HCT116 (cell line): ENCODE measurements around the gene SEL1L3. TPM values are rescaled to one million over a fixed set of nuclear protein-coding genes. Genes with fewer than 3 reads are reported as not detected.

Experiments used
- ATAC-seq: fragments of 200-7000 bp; cut with Tn5 transposase; 2 replicates; pipeline ENCODE4 v1.9.1; 2020; ENCODE audit warnings: mild to moderate bottlenecking, moderate library complexity
- BruUV-seq: library from RNA; stranded (reverse); fragments of 400-500 nt; replicated peaks from 2 replicates; lab custom pipeline; 2021; lab: Mats Ljungman, UMichigan
- CTCF ChIA-PET: fragments of 300-600 bp; sonication (Branson Sonifier 250); formaldehyde crosslinking; loops from one replicate; lab custom pipeline; 2021; ENCODE audit warnings: antibody characterized with exemption; lab: Charles Lee
- POLR2A ChIA-PET: fragments of 300-600, 350-600 bp; sonication (Branson Sonifier 250); formaldehyde crosslinking; loops from one replicate; lab custom pipeline; 2021; ENCODE audit warnings: antibody characterized with exemption; lab: Charles Lee
- RAD21 ChIA-PET, 2 experiments: fragments of 300-600 bp; sonication (Branson Sonifier 250); formaldehyde crosslinking; loops; one replicate each; lab custom pipeline; 2023; ENCODE audit warnings: low total read pairs in 2 of 2; ENCODE audit not compliant: uncharacterized antibody in 2 of 2, unreplicated experiment in 2 of 2, low non-redundant PET in 1 of 2; lab: Charles Lee
- DNase-seq: peaks from one replicate; pipeline ENCODE4 v3.0.0-alpha.2; 2010; ENCODE audit warnings: low read depth, low spot score
- H2AFZ ChIP-seq: fragments of 200-600 bp; shearing (Covaris generic), sonication (generic); 2 replicates; pipeline ENCODE4 v1.6.1; 2017; ENCODE audit warnings: low read depth, mixed run types, mixed read lengths, antibody characterized with exemption, low read length; ENCODE audit not compliant: poor library complexity, severe bottlenecking
- H3K27ac ChIP-seq: 2 replicates; pipeline ENCODE4 v1.5.1; 2012; ENCODE audit warnings: low read depth, low read length
- H3K27me3 ChIP-seq: fragments of 200-600 bp; sonication (generic); 2 replicates; pipeline ENCODE4 v1.6.1; 2016; ENCODE audit warnings: mixed run types, low read length, mixed read lengths; ENCODE audit not compliant: insufficient read depth
- H3K36me3 ChIP-seq, 2 experiments: fragments of 200-500 bp in 1 of 2; fragments of 200-600 bp in 1 of 2; sonication (Bioruptor generic) in 1 of 2; sonication (generic) in 1 of 2; 2 replicates each; pipeline versions ENCODE4 v1.5.1 to v1.6.1; 2014 to 2016; ENCODE audit warnings: low read length in 2 of 2, inconsistent platforms in 1 of 2, mixed read lengths in 1 of 2, mixed run types in 1 of 2; ENCODE audit not compliant: insufficient read depth in 2 of 2, control insufficient read depth in 1 of 2
- H3K4me1 ChIP-seq, 2 experiments: fragments of 200-600 bp in 1 of 2; sonication (generic) in 1 of 2; 2 replicates each; pipeline versions ENCODE4 v1.5.1 to v1.6.1; 2012 to 2017; ENCODE audit warnings: low read length in 2 of 2, inconsistent platforms in 1 of 2, mild to moderate bottlenecking in 1 of 2, mixed read lengths in 1 of 2, mixed run types in 1 of 2, moderate library complexity in 1 of 2; ENCODE audit not compliant: insufficient read depth in 2 of 2, control insufficient read depth in 1 of 2
- H3K4me2 ChIP-seq: fragments of 200-600 bp; sonication (generic); 2 replicates; pipeline ENCODE4 v1.6.1; 2017; ENCODE audit warnings: mixed run types, low read length, mixed read lengths
- H3K4me3 ChIP-seq, 2 experiments: fragments of 200-600 bp in 1 of 2; sonication (generic) in 1 of 2; replicated peaks in 1 of 2; 2 replicates each; pipeline ENCODE4 v1.5.1; 2011 to 2016; ENCODE audit warnings: low read length in 2 of 2, control low read depth in 1 of 2, low read depth in 1 of 2, mild to moderate bottlenecking in 1 of 2, mixed read lengths in 1 of 2, mixed run types in 1 of 2
- H3K79me2 ChIP-seq: fragments of 200-600 bp; sonication (generic); 2 replicates; pipeline ENCODE4 v1.6.1; 2017; ENCODE audit warnings: mild to moderate bottlenecking, mixed run types, low read length, moderate library complexity, mixed read lengths; ENCODE audit not compliant: insufficient read depth
- H3K9ac ChIP-seq: fragments of 200-600 bp; sonication (generic); 2 replicates; pipeline ENCODE4 v1.6.1; 2016; ENCODE audit warnings: low read length, mixed read lengths
- H3K9me2 ChIP-seq: fragments of 200-600 bp; sonication (generic), shearing (Covaris generic); 2 replicates; pipeline ENCODE4 v1.6.1; 2017; ENCODE audit warnings: mixed run types, mild to moderate bottlenecking, moderate library complexity; ENCODE audit not compliant: insufficient read depth
- H3K9me3 ChIP-seq, 2 experiments: fragments of 200-500 bp in 1 of 2; fragments of 200-600 bp in 1 of 2; sonication (Bioruptor generic) in 1 of 2; sonication (generic) in 1 of 2; 2 replicates each; pipeline ENCODE4 v1.6.1; 2014 to 2017; ENCODE audit warnings: low read length in 2 of 2, mixed read lengths in 2 of 2, inconsistent platforms in 1 of 2, low read depth in 1 of 2, mild to moderate bottlenecking in 1 of 2, mixed run types in 1 of 2, moderate library complexity in 1 of 2; ENCODE audit not compliant: control insufficient read depth in 1 of 2, insufficient read depth in 1 of 2
- H4K20me1 ChIP-seq: fragments of 200-600 bp; sonication (generic), shearing (Covaris generic); 2 replicates; pipeline ENCODE4 v1.6.1; 2017; ENCODE audit warnings: mixed run types, mild to moderate bottlenecking, moderate library complexity; ENCODE audit not compliant: insufficient read depth
- CBX3 ChIP-seq: IDR thresholded peaks from 2 replicates; pipeline ENCODE4 v1.6.1; 2012; ENCODE audit warnings: low read depth
- CEBPB ChIP-seq: IDR thresholded peaks from 2 replicates; pipeline ENCODE4 v1.6.1; 2012; ENCODE audit warnings: low read depth
- CTCF ChIP-seq, 3 experiments: fragments of 200-600 bp in 1 of 3; sonication (generic) in 1 of 3; IDR thresholded peaks in 2 of 3; conservative IDR thresholded peaks in 1 of 3; 2 replicates each; pipeline ENCODE4 v1.5.1; 2012 to 2017; ENCODE audit warnings: low read depth in 2 of 3, low read length in 2 of 3, antibody characterized with exemption in 1 of 3, borderline replicate concordance in 1 of 3, control low read depth in 1 of 3, mild to moderate bottlenecking in 1 of 3, mixed read lengths in 1 of 3, mixed run types in 1 of 3, moderate library complexity in 1 of 3; ENCODE audit not compliant: insufficient read depth in 1 of 3
- EGR1 ChIP-seq: IDR thresholded peaks from 2 replicates; pipeline ENCODE4 v1.6.1; 2012; ENCODE audit warnings: low read depth
- ELF1 ChIP-seq: IDR thresholded peaks from 2 replicates; pipeline ENCODE4 v1.6.1; 2012; ENCODE audit warnings: low read depth, borderline replicate concordance
- EZH2 ChIP-seq: fragments of 200-600 bp; sonication (generic); IDR thresholded peaks from 2 replicates; pipeline ENCODE4 v1.6.1; 2017; ENCODE audit warnings: antibody characterized with exemption, mixed run types
- EZH2phosphoT487 ChIP-seq: fragments of 200-600 bp; IDR thresholded peaks from 2 replicates; pipeline ENCODE4 v1.6.1; 2018; ENCODE audit warnings: antibody characterized with exemption, borderline replicate concordance
- JUND ChIP-seq: IDR thresholded peaks from 2 replicates; pipeline ENCODE4 v1.6.1; 2012
- MAX ChIP-seq: IDR thresholded peaks from 2 replicates; pipeline ENCODE4 v1.6.1; 2012
- POLR2AphosphoS5 ChIP-seq: IDR thresholded peaks from 2 replicates; pipeline ENCODE4 v1.6.1; 2011; ENCODE audit warnings: mild to moderate bottlenecking, low read depth, low read length, moderate library complexity
- RAD21 ChIP-seq: IDR thresholded peaks from 2 replicates; pipeline ENCODE4 v1.6.1; 2012; ENCODE audit warnings: low read depth, mild to moderate bottlenecking
- SIN3A ChIP-seq: IDR thresholded peaks from 2 replicates; pipeline ENCODE4 v1.6.1; 2012; ENCODE audit warnings: low read depth
- SP1 ChIP-seq: IDR thresholded peaks from 2 replicates; pipeline ENCODE4 v1.6.1; 2012; ENCODE audit warnings: low read depth
- SRF ChIP-seq: IDR thresholded peaks from 2 replicates; pipeline ENCODE4 v1.6.1; 2012; ENCODE audit warnings: low read depth
- YY1 ChIP-seq: IDR thresholded peaks from 2 replicates; pipeline ENCODE4 v1.6.1; 2011; ENCODE audit warnings: low read length, low read depth, moderate library complexity, mild to moderate bottlenecking; ENCODE audit not compliant: insufficient replicate concordance; ENCODE audit errors: extremely low read depth
- ZFX ChIP-seq: fragments of 450-650 bp; IDR thresholded peaks from 2 replicates; pipeline ENCODE4 v1.6.1; 2017
- ZNF274 ChIP-seq: fragments of 200-500 bp; sonication (Bioruptor generic); IDR thresholded peaks from 2 replicates; pipeline ENCODE4 v1.6.1; 2014; ENCODE audit warnings: mild to moderate bottlenecking, low read depth, low read length, inconsistent platforms
- intact Hi-C: fragments of 100-400 bp; cut with micrococcal nuclease; formaldehyde crosslinking; loops from 2 replicates; pipeline ENCODE4 v1.10.0; 2022
- total RNA-seq: library from RNA; stranded (reverse); gene quantifications from one replicate; pipeline ENCODE4 v1.2.1, GENCODE V29; 2021; ENCODE audit not compliant: unreplicated experiment
- TF ChIP-seq, protein P1 (sequence below): IDR thresholded peaks from 2 replicates; pipeline ENCODE4 v1.6.1; 2012; ENCODE audit warnings: low read depth

SEL1L3 gene
- total RNA-seq, 1 experiment from 2014 or later, result 45.0 TPM

GRCh38 chr4:25890571-25891485 is 28.0 kb upstream of the SEL1L3 start:
- no peak for ATAC-seq
- H2AFZ ChIP-seq, result no peak overlapping the region

More at GRCh38 chr4:25890571-25891485, 28.0 kb upstream of the SEL1L3 start:
- Histone ChIP-seq H3K4me2 (no peak overlapping the region), H3K9me2 (no peaks in the 10 kb centered on the region), H3K79me2 (no peaks in the 10 kb centered on the region), H3K27ac (no peak overlapping the region), H3K4me3 (no peak overlapping the region), H3K9ac (no peak overlapping the region), H3K27me3 (no peaks in the 10 kb centered on the region), H4K20me1 (no peaks in the 10 kb centered on the region), H3K9me3 (no peaks in the 10 kb centered on the region), H3K36me3 (no peaks in the 10 kb centered on the region), H3K4me1 (no peaks in the 10 kb centered on the region)
- no peak for TF ChIP-seq EZH2phosphoT487
- no peak for TF ChIP-seq CBX3
- TF ChIP-seq MAX, result no peak
- no peak for TF ChIP-seq ELF1
- no peak for TF ChIP-seq SP1
- no peak for TF ChIP-seq RAD21
- TF ChIP-seq JUND, result no peak
- TF ChIP-seq CTCF (IDR thresholded peaks at IDR 0.05 in 2 of 3, conservative IDR thresholded peaks at IDR 0.05 in 1 of 3; ENCODE audit: borderline replicate concordance in 1 of 3, insufficient read depth in 1 of 3, low read depth in 2 of 3, low read length in 2 of 3), result no peak
- no peak for TF ChIP-seq SIN3A
- no peak for TF ChIP-seq ZFX
- TF ChIP-seq YY1, result no peak
- TF ChIP-seq EZH2, result no peak
- TF ChIP-seq ZNF274, result no peak
- TF ChIP-seq, protein P1, sequence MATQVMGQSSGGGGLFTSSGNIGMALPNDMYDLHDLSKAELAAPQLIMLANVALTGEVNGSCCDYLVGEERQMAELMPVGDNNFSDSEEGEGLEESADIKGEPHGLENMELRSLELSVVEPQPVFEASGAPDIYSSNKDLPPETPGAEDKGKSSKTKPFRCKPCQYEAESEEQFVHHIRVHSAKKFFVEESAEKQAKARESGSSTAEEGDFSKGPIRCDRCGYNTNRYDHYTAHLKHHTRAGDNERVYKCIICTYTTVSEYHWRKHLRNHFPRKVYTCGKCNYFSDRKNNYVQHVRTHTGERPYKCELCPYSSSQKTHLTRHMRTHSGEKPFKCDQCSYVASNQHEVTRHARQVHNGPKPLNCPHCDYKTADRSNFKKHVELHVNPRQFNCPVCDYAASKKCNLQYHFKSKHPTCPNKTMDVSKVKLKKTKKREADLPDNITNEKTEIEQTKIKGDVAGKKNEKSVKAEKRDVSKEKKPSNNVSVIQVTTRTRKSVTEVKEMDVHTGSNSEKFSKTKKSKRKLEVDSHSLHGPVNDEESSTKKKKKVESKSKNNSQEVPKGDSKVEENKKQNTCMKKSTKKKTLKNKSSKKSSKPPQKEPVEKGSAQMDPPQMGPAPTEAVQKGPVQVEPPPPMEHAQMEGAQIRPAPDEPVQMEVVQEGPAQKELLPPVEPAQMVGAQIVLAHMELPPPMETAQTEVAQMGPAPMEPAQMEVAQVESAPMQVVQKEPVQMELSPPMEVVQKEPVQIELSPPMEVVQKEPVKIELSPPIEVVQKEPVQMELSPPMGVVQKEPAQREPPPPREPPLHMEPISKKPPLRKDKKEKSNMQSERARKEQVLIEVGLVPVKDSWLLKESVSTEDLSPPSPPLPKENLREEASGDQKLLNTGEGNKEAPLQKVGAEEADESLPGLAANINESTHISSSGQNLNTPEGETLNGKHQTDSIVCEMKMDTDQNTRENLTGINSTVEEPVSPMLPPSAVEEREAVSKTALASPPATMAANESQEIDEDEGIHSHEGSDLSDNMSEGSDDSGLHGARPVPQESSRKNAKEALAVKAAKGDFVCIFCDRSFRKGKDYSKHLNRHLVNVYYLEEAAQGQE, result no peak
- no peak for TF ChIP-seq CEBPB
- TF ChIP-seq POLR2AphosphoS5, result no peak
- no peak for TF ChIP-seq EGR1
- no peak for TF ChIP-seq SRF
- ChIA-PET CTCF (no interaction called here), POLR2A (no interaction called here), RAD21 (no interaction called here)
- DNase-seq, result no peak
- no TSS peak for BruUV-seq
- intact Hi-C loops, result no loop called here
